ENCODE measurements around the gene SYPL1.

Gene SYPL1

DNA sequence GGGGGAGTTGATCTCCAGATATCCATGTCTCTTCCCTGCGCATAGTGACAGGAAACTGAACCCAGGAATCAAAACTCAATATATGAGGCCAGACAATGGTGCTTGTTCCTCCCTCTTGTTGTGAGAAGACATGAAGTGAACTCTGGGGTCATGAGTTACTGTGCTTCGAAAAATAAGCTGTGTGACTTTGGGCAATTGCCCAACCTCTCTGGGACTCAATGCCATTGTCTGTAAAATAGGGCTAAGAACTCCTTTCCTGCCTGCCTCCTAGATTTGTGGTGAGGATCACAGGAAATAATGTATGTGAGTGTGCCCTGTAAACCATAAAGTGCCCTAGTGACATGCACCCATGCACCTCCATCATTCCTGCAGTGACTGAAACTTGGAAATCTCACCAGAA is 48.4 kb downstream of the SYPL1 start:
- peak overlapping the region; percentile 29 for H3K4me2 ChIP-seq
- no peak overlapping the region for H3K27ac ChIP-seq
- no peaks in the 10 kb centered on the region for H3K36me3 ChIP-seq
- no peak overlapping the region for H3K9ac ChIP-seq
- no peak for TF ChIP-seq Cebpa-rat (IDR thresholded peaks at IDR 0.05)
- H3K9me3 ChIP-seq = peaks cover 9% of the 10 kb centered on the region; the same call in 1 of the 2 replicates
- no peaks in the 10 kb centered on the region for H4K20me1 ChIP-seq
- H3K27me3 ChIP-seq = no peaks in the 10 kb centered on the region
- no peak overlapping the region for H3K4me3 ChIP-seq
- peaks cover 74% of the 10 kb centered on the region for H3K4me1 ChIP-seq

DNA sequence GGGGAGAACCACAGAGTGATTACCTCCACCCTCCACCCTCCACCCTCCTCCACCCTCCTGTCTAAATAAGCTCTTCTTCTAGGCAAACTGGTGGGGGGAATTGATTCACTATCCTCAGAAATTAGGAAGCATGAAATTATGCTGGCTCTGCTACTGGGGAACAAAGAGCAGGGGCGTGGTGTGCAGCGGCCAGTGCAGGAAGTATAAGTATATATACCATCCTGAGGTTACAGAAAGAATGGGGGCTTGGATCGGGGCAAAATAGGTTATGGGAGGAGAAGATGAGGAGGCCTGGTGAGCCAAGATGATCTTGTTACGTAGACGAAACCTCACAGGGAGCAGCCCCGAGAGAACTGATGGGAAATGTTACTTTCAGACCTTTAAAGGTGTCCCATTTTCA is 49.1 kb downstream of the SYPL1 start:
- Histone ChIP-seq H3K4me3 (no peak overlapping the region), H3K9ac (no peak overlapping the region), H3K36me3 (no peaks in the 10 kb centered on the region), H3K27me3 (no peaks in the 10 kb centered on the region), H3K4me2 (peak overlapping the region; percentile 29), H4K20me1 (no peaks in the 10 kb centered on the region), H3K9me3 (peaks cover 9% of the 10 kb centered on the region; the same call in 1 of the 2 replicates), H3K27ac (no peak overlapping the region), H3K4me1 (peaks cover 74% of the 10 kb centered on the region)
- TF ChIP-seq Cebpa-rat (IDR thresholded peaks at IDR 0.05) = no peak

DNA sequence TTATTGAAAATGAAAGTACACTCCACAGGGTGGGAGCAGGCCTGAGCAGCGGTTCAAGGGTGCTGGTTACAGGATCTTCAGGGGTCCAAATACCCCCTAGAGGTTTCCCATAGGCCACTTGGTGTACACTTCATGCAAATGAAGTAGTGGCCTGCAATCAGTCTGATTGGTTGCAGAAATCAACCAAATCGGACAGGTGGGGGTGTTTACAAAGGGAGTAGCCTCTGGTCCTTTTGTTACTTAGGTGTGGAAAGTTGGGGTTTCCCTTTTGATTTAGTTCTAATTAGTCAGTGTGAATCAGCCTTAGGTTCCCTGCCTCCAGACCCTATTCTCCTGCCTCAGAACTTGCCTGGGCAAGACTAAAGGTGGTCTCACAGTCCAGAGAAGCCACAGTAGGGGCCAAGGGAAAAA is 49.6 kb downstream of the SYPL1 start:
- no peak overlapping the region for H3K9ac ChIP-seq
- no peaks in the 10 kb centered on the region for H3K36me3 ChIP-seq
- H3K9me3 ChIP-seq = peaks cover 9% of the 10 kb centered on the region; the same call in 1 of the 2 replicates
- peaks cover 78% of the 10 kb centered on the region for H3K4me1 ChIP-seq
- H3K27ac ChIP-seq = peak overlapping the region; percentile 40; the same call in 1 of the 2 replicates
- no peaks in the 10 kb centered on the region for H3K27me3 ChIP-seq
- H3K4me3 ChIP-seq = no peak overlapping the region
- TF ChIP-seq Cebpa-rat (IDR thresholded peaks at IDR 0.05) = no peak
- H3K4me2 ChIP-seq = peak overlapping the region; percentile 29
- H4K20me1 ChIP-seq = no peaks in the 10 kb centered on the region

DNA sequence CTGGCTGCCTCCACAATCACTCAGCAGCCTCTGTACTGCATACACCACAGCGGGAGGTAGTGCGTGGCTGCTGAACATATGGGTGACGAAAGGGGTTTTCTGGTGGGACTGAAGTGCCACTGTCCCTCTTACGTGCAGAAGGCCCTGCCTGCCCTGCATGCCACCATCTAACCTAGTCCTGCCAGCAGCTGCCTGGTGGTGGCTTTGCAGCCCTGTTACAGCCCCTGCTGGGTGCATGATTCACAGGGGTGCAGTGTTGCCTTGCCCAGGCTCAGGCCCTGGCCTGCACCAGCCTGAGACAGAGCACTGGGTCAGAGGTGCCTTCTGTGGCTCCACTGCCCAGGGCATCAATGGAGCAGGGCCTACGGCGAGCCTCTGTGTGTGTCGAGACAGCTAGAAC is 50.1 kb downstream of the SYPL1 start:
- H3K4me3 ChIP-seq = no peak overlapping the region
- no peak overlapping the region for H3K9ac ChIP-seq
- no peak for TF ChIP-seq Cebpa-rat (IDR thresholded peaks at IDR 0.05)
- H3K9me3 ChIP-seq = peaks cover 9% of the 10 kb centered on the region; the same call in 1 of the 2 replicates
- H3K4me1 ChIP-seq = peaks cover 84% of the 10 kb centered on the region
- H3K27ac ChIP-seq = peak overlapping the region; percentile 40; the same call in 1 of the 2 replicates
- H3K27me3 ChIP-seq = no peaks in the 10 kb centered on the region
- no peaks in the 10 kb centered on the region for H3K36me3 ChIP-seq
- H4K20me1 ChIP-seq = no peaks in the 10 kb centered on the region
- H3K4me2 ChIP-seq = peak overlapping the region; percentile 29

DNA sequence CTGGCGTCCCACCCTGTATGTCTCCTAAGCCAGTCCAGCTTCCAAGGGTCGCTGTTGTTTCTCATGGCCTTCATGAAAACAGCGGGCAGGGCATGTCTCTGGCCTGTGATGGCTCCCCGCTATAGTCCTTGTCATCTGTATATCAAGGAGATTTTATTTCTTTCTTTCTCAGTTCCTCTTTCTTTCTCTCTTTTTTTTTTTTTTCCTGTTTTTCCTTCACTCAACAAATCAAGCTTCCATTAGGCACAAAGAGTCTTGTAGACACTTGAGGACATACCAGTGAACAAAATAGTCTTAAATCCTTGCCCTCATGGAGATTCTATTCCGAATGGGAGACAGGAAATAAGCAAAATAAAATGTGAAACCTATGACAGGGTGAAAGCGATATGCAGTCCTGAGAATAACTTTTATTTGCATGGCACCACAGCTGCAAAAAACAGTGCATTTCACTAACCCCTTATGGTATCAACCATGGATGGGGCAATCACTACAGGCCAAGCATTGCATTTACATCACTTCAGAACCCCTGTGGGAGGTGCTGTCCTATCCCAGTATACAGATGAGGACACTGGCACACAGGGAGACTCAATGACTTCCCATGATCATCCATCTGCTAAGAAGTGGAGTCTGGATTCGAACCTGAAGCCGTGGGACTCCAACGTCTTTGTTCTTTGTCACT is 50.7 kb downstream of the SYPL1 start:
- Histone ChIP-seq H3K27me3 (no peaks in the 10 kb centered on the region), H3K27ac (0 out of 2 replicates have a peak overlapping the region, but pooled peaks have one; percentile 40), H3K9ac (no peak overlapping the region), H3K4me3 (no peak overlapping the region), H3K4me1 (peaks cover 84% of the 10 kb centered on the region), H4K20me1 (no peaks in the 10 kb centered on the region), H3K36me3 (no peaks in the 10 kb centered on the region), H3K4me2 (peak overlapping the region; percentile 29), H3K9me3 (peaks cover 9% of the 10 kb centered on the region; the same call in 1 of the 2 replicates)
- TF ChIP-seq Cebpa-rat (IDR thresholded peaks at IDR 0.05) = no peak

DNA sequence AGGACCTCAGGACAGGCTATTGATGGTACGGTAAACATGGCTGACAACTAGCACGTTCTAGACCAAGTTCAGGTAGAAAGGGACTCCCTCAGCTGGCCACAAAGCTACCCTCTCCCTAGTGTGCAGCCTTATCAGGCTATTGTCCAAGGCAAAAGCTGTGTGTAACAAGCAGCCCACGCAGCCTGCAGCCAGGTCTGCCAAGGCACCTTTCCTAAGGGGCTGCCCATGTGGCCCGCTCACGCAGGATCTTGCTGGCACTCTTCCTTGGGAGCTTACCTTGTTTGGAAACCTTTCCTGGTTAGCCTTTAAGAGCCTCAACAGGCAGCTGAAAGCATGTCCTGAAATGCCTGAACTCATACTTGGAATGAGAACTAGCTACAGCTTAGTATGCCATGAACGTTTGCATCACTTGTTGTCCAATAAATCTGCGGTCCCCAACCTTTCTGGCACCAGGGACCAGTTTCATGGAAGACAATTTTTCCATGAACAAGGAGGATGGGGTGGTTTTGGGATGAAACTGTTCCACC is 51.7 kb downstream of the SYPL1 start:
- Histone ChIP-seq H3K4me3 (no peak overlapping the region), H3K27me3 (no peaks in the 10 kb centered on the region), H3K27ac (no peak overlapping the region), H3K9me3 (peaks cover 9% of the 10 kb centered on the region; the same call in 1 of the 2 replicates), H3K4me2 (no peak overlapping the region), H4K20me1 (no peaks in the 10 kb centered on the region), H3K4me1 (peaks cover 82% of the 10 kb centered on the region), H3K36me3 (no peaks in the 10 kb centered on the region), H3K9ac (no peak overlapping the region)
- TF ChIP-seq Cebpa-rat (IDR thresholded peaks at IDR 0.05) = no peak

DNA sequence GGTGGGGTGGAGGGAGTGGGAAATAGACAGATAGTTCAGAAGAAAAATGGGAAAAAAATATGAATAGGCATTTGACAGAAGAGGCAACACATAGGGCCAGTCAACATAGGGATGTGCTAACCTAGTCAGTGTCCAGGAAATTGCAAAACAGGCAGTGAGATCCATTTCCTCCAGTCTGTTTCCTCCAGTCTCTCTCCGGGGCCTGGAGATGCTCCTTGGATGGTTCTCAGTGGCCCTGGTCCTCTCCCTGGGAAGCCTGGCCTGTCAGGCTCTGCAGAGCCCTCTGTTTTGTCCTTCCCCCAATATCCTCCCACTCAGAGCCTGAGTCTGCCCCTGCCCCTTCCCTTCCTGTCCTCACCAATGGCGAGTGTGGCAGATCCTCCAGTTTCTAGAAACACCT is 52.6 kb downstream of the SYPL1 start:
- Histone ChIP-seq H3K4me3 (no peak overlapping the region), H3K4me1 (peaks cover 73% of the 10 kb centered on the region), H3K9me3 (peaks cover 9% of the 10 kb centered on the region; the same call in 1 of the 2 replicates), H4K20me1 (no peaks in the 10 kb centered on the region), H3K4me2 (peak overlapping the region; percentile 77), H3K9ac (no peak overlapping the region), H3K36me3 (no peaks in the 10 kb centered on the region), H3K27ac (no peak overlapping the region), H3K27me3 (no peaks in the 10 kb centered on the region)
- TF ChIP-seq Cebpa-rat (IDR thresholded peaks at IDR 0.05) = no peak

DNA sequence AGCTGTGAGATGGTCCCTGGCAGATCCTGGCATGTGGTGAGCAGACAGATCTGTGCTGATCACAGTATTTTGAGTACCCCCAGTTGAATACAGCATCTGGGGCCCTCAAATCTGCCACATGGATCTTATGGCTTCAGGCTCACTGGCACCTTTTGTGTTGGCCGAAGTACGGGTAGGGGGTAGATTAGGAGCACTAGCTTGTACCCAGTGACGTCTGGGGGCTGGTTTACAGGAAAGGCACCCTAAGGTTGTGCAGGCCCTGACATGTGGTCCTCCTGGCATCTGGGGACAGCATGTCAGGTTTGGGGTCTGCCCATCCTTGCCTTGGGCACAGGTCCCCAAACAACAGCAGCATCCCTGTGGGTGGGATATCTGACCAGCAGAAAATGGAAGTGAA is 53.2 kb downstream of the SYPL1 start:
- no peaks in the 10 kb centered on the region for H3K27me3 ChIP-seq
- H3K4me3 ChIP-seq = no peak overlapping the region
- H3K27ac ChIP-seq = peak overlapping the region; percentile 52
- peak overlapping the region; percentile 13; the same call in 1 of the 2 replicates for H3K9ac ChIP-seq
- no peaks in the 10 kb centered on the region for H3K36me3 ChIP-seq
- no peaks in the 10 kb centered on the region for H4K20me1 ChIP-seq
- peaks cover 9% of the 10 kb centered on the region; the same call in 1 of the 2 replicates for H3K9me3 ChIP-seq
- peak overlapping the region; percentile 77 for H3K4me2 ChIP-seq
- peaks cover 67% of the 10 kb centered on the region for H3K4me1 ChIP-seq
- TF ChIP-seq Cebpa-rat (IDR thresholded peaks at IDR 0.05) = no peak

DNA sequence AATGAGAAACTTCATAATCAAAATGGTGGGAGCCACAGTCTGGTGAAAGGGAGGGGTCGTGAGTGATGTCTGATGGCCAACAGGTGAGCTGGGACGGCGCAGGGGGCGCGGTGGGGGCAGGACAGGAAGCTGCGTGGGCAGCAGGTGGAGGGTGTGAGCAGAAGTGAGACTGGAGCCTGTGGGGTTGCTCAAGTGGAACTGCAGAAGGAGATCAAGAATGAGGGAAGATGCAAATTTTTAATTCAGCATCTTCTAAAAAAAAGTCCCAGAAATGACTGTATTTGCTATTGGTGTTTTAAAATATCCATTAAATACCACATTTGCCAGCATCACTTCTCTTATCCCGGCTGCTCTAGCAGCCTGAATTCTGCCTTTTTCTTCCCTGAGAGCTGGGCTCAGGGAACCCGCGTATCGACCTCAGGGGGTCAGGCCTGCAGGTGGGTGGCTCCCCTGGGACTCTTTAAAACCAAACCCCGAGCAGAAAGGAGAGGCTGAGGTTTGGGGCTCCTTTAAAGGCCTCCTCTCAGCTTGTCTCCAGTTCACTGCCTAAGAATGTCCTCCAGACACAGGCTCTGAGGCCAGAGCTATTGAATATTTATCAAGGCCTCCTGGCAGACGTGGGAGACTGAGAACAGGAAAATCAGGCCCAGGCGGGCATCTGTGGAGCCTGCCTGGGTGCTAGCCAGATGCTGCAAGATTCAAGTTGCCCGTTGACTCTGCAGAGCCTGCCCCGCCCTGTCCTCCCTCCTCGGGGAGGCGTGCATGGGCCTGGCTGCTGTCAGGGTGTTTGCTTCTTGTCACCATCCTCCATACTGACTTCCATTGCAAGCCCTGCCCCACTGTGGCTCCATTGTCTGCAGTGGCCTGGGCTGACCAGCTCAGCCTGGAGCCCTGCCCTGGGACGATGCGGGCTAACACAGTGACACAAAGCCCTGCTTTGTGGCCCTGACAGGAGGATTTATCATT is 53.9 kb downstream of the SYPL1 start:
- H3K27ac ChIP-seq = peak overlapping the region; percentile 52
- H3K36me3 ChIP-seq = no peaks in the 10 kb centered on the region
- TF ChIP-seq Cebpa-rat (IDR thresholded peaks at IDR 0.05) = no peak
- peak overlapping the region; percentile 77 for H3K4me2 ChIP-seq
- H3K27me3 ChIP-seq = no peaks in the 10 kb centered on the region
- H3K4me3 ChIP-seq = no peak overlapping the region
- peaks cover 9% of the 10 kb centered on the region; the same call in 1 of the 2 replicates for H3K9me3 ChIP-seq
- H4K20me1 ChIP-seq = no peaks in the 10 kb centered on the region
- H3K9ac ChIP-seq = peak overlapping the region; percentile 13; the same call in 1 of the 2 replicates
- H3K4me1 ChIP-seq = peaks cover 60% of the 10 kb centered on the region
